H7 (cell line): ENCODE results near the gene C5orf47. TPM values are rescaled to one million over a fixed set of nuclear protein-coding genes. Genes with fewer than 3 reads are reported as not detected.

Source experiments
- DNase-seq: peaks from one replicate; pipeline ENCODE4 v3.0.0; 2012
- H3K27me3 ChIP-seq: 2 replicates; pipeline ENCODE4 v1.6.0; 2011; ENCODE audit warnings: mild to moderate bottlenecking, low read length; ENCODE audit not compliant: control insufficient read depth, insufficient read depth
- H3K36me3 ChIP-seq: replicated peaks from 2 replicates; pipeline ENCODE4 v1.5.1; 2011; ENCODE audit warnings: low read length; ENCODE audit not compliant: control insufficient read depth, insufficient read depth
- H3K4me3 ChIP-seq: 2 replicates; pipeline ENCODE4 v1.5.1; 2011; ENCODE audit warnings: low read depth, mild to moderate bottlenecking, control low read depth, low read length, moderate library complexity; ENCODE audit not compliant: insufficient read depth
- total RNA-seq: library from RNA; depleted of rRNA; stranded (reverse); fragments of >200 nt; shearing (Covaris generic); gene quantifications from 2 replicates; pipeline ENCODE4 v1.2.3, GENCODE V29; 2014

C5orf47 gene
- total RNA-seq, 1 experiment from 2014 or later, result 0.28 TPM

- peak; percentile 17 for DNase-seq
- Histone ChIP-seq H3K4me3 (peak overlapping the region; percentile 24), H3K36me3 (no peaks in the 10 kb centered on the region), H3K27me3 (no peaks in the 10 kb centered on the region)
Measured at GRCh38 chr5:173963182-173963838, 25.7 kb upstream of the C5orf47 start.

- peak; percentile 84 for DNase-seq
- Histone ChIP-seq H3K36me3 (no peaks in the 10 kb centered on the region), H3K4me3 (peak overlapping the region; percentile 46), H3K27me3 (no peaks in the 10 kb centered on the region)
Measured at GRCh38 chr5:173963867-173964441, 25.0 kb upstream of the C5orf47 start.

- no peaks in the 10 kb centered on the region for H3K27me3 ChIP-seq
- H3K36me3 ChIP-seq, result no peaks in the 10 kb centered on the region
- DNase-seq, result peak; percentile 13
- peak overlapping the region; percentile 33 for H3K4me3 ChIP-seq
Measured at GRCh38 chr5:173964506-173964905, 24.5 kb upstream of the C5orf47 start.

- H3K27me3 ChIP-seq, result no peaks in the 10 kb centered on the region
- peak; percentile 10 for DNase-seq
- no peaks in the 10 kb centered on the region for H3K36me3 ChIP-seq
- no peak overlapping the region for H3K4me3 ChIP-seq
Measured at GRCh38 chr5:173967241-173967640, 21.7 kb upstream of the C5orf47 start.

- H3K27me3 ChIP-seq, result no peaks in the 10 kb centered on the region
- H3K4me3 ChIP-seq, result no peak overlapping the region
- peak; percentile 82 for DNase-seq
- no peaks in the 10 kb centered on the region for H3K36me3 ChIP-seq
Measured at GRCh38 chr5:173968154-173968797, 20.7 kb upstream of the C5orf47 start.

GRCh38 chr5:173969167-173970049, 19.6 kb upstream of the C5orf47 start:
- Histone ChIP-seq H3K36me3 (no peaks in the 10 kb centered on the region), H3K4me3 (no peak overlapping the region), H3K27me3 (peaks cover 1% of the 10 kb centered on the region)
- DNase-seq, result peak; percentile 35

- peaks cover 1% of the 10 kb centered on the region for H3K27me3 ChIP-seq
- no peak for DNase-seq
- H3K36me3 ChIP-seq, result no peaks in the 10 kb centered on the region
- H3K4me3 ChIP-seq, result no peak overlapping the region
Measured at GRCh38 chr5:173970878-173971650, 17.9 kb upstream of the C5orf47 start.

- Histone ChIP-seq H3K4me3 (no peak overlapping the region), H3K36me3 (no peaks in the 10 kb centered on the region), H3K27me3 (peaks cover 1% of the 10 kb centered on the region)
- DNase-seq, result no peak
Measured at GRCh38 chr5:173971681-173972345, 17.2 kb upstream of the C5orf47 start.

GRCh38 chr5:173972607-173972924, 16.4 kb upstream of the C5orf47 start:
- Histone ChIP-seq H3K4me3 (peak overlapping the region; percentile 41; the same call in 1 of the 2 replicates), H3K36me3 (no peaks in the 10 kb centered on the region), H3K27me3 (peaks cover 1% of the 10 kb centered on the region)
- DNase-seq, result no peak

- no peaks in the 10 kb centered on the region for H3K36me3 ChIP-seq
- DNase-seq, result peak; percentile 88
- H3K4me3 ChIP-seq, result peak overlapping the region; percentile 41
- H3K27me3 ChIP-seq, result peaks cover 1% of the 10 kb centered on the region
Measured at GRCh38 chr5:173972925-173973615, 15.9 kb upstream of the C5orf47 start.

GRCh38 chr5:173973616-173973969, 15.4 kb upstream of the C5orf47 start:
- H3K36me3 ChIP-seq, result no peaks in the 10 kb centered on the region
- peaks cover 1% of the 10 kb centered on the region for H3K27me3 ChIP-seq
- H3K4me3 ChIP-seq, result peak overlapping the region; percentile 41
- peak; percentile 63 for DNase-seq

- no peak for DNase-seq
- Histone ChIP-seq H3K4me3 (no peak overlapping the region), H3K27me3 (peaks cover 1% of the 10 kb centered on the region)
Measured at GRCh38 chr5:173974688-173975239, 14.2 kb upstream of the C5orf47 start.

GRCh38 chr5:173981185-173981761, 7.7 kb upstream of the C5orf47 start:
- no peak for DNase-seq
- Histone ChIP-seq H3K36me3 (no peaks in the 10 kb centered on the region), H3K4me3 (no peak overlapping the region), H3K27me3 (no peaks in the 10 kb centered on the region)

More at GRCh38 chr5:173974688-173975239, 14.2 kb upstream of the C5orf47 start:
- H3K36me3 ChIP-seq, result no peaks in the 10 kb centered on the region
